GM21737 (cell line): ENCODE measurements around the gene PER3.
"Not testable (repeated sequence)": the region's sequence is repeated elsewhere in the genome, so short reads cannot be mapped to it uniquely, and the experiment has no call there.

Experiments used
- ATAC-seq: cut with Tn5 transposase; IDR thresholded peaks from one replicate; pipeline ENCODE4 v1.9.1; 2021; ENCODE audit warnings: mild to moderate bottlenecking, moderate library complexity; ENCODE audit not compliant: unreplicated experiment

The PER3 gene

DNA sequence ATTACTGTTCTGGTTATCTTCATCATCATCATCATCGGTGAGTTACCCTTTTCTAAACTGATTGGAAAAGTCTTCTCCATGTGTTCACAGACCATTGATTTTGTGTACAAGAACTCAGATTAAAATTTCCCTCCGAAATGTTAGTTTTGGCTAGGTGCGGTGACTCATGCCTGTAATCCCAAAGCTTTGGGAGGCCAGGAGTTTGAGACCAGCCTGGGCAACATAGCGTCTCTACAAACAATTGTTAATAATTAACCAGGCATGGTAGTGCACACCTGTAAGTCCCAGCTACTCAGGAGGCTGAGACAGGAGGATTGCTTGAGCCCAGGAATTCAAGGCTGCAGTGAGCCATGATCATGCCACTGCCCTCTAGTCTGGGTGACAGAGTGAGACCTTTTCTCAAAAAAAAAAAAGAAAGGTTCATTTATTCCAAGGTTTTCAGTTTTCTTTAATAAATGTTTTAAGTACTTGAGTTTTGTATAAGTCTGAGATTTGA lies 5.9 kb upstream of the PER3 start:
- no peak for ATAC-seq

- ATAC-seq, result no peak
These were observed 3.1 kb upstream of the PER3 start for GRCh38 chr1:7780976-7781375.

- ATAC-seq, result no peak
These were observed 2.6 kb upstream of the PER3 start for GRCh38 chr1:7781501-7781900.

GRCh38 chr1:7781923-7782495 lies 2.1 kb upstream of the PER3 start:
- ATAC-seq, result no peak

DNA sequence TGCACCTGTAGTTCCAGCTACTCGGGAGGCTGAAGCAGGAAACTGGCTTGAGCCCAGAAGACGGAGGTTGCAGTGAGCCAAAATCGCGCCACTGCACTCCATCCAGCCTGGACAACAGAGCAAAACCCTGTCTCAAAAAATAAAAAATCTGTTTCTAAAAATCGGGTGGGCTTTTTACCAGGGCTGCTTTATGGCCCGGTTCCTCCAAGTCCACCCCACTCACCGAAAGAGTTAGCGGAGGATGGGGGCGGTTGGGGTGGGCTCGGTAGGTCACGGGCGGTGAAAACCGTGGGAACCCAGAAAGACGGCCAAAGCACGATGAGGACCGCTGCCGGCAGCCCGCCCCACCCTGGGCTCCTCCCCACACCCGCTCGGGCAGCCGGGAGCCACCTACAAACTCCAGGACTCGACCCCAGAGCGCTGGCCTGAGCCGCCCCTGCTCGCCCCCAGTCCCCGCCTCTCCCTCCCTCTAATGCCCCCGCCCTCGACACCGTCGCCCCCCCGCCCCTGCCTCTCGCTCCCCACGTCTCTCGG lies 846 bp upstream of the PER3 start:
- no peak for ATAC-seq

- ATAC-seq, result no peak
These were observed 491 bp downstream of the PER3 start for GRCh38 chr1:7784492-7785071.

DNA sequence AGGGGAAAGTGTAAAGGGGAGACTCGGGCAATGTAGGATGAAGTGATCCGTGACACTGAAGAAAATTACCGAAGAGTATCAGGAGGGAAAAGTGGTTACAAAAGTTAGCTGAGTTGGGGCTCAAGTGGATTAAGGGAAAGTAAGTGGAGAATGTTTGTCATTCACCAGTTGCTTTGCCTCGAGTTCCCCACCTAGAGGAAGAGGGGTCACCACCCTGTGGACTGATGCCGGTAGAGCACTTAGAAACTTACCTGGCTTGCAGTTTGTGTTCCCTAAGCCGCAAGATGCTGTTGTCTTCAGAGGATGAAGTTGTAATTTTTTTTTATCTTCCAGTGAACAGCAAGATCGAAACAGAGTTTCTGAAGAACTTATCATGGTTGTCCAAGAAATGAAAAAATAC lies 1.0 kb downstream of the PER3 start:
- no peak for ATAC-seq

GRCh38 chr1:7786795-7787194 lies 2.7 kb downstream of the PER3 start:
- ATAC-seq, result no peak

- ATAC-seq, result no peak
These were observed 5.7 kb downstream of the PER3 start for GRCh38 chr1:7789828-7790227.

- not testable (repeated sequence) for ATAC-seq
These were observed 6.9 kb downstream of the PER3 start for GRCh38 chr1:7791027-7791426.

DNA sequence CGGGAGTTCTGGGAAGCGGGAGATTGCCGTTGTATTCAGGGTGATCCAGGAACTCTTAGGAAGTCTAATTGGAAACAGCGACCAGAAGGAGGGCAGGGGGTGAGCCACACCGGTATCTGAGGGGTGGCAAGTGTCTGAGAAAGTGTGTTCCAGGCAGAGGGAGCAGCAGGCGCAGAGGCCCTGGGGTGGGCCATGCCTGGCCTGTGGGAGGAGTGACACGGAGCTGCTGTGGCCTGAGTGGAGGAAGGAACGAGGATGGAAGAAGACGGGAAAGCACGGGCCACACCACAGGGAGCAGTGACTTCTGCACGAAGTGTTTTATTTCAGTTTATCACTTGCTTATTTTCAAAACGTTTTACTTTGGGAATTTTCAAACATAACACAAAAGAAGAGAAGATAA lies 11.3 kb downstream of the PER3 start:
- no peak for ATAC-seq

- ATAC-seq, result no peak
These were observed 21.4 kb downstream of the PER3 start for GRCh38 chr1:7805460-7805859.

DNA sequence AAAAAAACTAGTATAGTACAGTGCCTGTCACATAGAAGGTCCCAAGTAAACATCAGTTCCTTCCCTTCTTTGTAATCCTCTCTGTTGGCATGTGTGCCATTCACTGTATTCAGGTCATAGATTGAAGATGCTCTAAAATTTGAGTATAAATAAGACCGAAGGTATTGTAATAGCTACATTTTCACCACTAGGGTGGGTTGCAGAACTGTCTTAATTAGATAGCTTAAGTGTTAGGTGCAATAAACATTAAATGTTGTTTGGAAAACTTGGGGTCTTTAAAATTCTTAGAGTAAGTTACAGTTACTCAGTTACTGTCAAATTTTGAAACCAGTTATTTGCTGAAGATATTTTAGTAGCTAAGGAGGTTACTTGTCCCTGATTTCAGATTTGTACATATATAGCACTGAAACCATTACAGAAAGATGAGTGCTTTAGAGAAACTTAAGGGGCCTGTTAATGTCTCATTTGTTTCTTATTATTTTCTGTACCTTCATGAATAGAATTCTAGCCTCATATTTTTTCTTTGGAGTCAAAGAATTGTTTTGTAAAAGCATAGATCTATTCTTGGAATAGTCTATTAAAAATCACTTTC lies 24.3 kb downstream of the PER3 start:
- ATAC-seq, result no peak

- ATAC-seq, result no peak
These were observed 25.7 kb downstream of the PER3 start for GRCh38 chr1:7809742-7810141.

DNA sequence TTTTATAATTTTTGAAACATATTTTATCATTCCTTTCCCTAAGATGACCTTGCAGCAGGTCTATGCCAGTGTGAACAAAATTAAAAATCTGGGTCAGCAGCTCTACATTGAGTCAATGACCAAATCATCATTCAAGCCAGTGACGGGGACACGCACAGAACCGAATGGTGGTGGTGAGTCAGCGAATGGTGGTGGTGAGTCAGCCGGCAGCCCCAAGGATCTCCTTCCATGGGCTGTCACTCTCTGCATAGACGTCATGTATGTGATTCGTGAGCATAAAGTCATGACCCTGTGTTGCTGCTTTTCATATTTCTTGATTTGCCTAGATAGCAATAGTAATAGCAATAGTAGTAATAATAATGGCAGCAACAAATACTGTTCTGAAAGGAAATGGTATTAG lies 26.3 kb downstream of the PER3 start:
- no peak for ATAC-seq

DNA sequence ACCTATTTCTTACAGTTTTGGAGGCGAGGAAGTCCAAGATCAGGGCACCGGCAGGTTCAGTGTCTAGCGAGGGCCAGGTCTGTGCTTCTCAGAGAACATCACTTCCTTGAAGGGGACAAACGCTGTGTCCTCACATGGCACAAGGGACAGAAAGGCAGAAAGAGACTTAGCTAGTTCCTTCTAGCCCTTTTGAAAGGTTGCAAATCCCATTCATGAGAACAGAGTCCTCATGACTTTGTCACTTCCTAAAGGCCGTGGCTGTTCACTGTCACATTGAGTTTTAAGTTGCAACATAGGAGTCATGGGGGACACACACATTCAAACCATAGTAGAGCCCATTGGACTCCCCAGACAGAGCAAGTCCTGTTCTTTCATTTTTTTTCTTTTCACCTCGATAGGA lies 27.4 kb downstream of the PER3 start:
- ATAC-seq, result no peak

DNA sequence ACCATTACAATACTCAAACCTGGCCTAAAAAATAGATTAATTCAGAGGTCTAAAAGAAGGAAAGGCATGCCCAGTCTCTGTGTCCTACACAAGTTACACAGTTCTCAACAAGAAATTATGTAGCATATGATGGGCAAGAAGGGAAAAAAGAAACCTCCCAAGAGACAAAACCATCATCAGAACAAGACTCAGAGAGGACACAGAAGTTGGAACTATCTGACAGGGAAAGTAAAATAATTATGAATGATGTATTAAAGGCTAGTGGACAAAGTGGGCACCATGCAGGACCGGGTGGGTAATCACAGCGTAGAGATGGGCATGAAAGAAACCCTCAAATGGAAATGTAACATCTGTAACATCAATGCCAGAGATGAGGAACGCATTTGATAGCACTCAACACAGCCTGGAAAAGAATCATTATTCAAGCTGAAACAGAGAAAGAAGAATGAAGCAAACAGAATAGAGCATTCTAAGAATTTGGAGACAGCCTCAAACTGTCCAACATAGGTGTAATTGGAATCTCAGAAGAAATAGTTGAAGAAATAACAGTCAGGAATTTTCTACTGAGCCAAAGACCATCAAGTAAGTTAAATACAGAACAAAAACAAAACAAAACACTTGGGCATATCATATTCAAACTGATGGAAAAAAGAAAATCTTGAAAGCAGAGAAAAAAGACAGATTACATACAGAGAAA lies 29.7 kb downstream of the PER3 start:
- ATAC-seq, result no peak

DNA sequence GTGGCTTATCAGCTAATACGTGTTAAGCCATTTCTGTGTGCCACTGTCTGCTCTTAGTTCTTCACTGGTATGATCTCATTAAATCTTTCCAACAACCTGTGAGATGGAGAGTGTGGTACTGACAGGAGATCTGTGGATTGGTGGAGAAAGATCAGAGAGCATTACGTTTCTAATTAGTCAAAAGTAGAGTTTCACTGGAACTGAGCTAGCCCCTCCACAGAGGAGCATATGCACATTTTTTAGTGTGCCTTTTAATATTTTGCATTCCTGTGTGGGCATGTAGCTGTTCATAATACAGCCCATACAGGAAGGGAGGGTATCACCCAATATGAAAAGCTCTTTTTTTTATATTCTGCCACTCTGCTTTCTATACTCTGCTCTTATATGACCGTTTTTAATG lies 37.2 kb downstream of the PER3 start:
- no peak for ATAC-seq

- no peak for ATAC-seq
These were observed 40.6 kb downstream of the PER3 start for GRCh38 chr1:7824701-7825100.

GRCh38 chr1:7826363-7826762 lies 42.3 kb downstream of the PER3 start:
- no peak for ATAC-seq

DNA sequence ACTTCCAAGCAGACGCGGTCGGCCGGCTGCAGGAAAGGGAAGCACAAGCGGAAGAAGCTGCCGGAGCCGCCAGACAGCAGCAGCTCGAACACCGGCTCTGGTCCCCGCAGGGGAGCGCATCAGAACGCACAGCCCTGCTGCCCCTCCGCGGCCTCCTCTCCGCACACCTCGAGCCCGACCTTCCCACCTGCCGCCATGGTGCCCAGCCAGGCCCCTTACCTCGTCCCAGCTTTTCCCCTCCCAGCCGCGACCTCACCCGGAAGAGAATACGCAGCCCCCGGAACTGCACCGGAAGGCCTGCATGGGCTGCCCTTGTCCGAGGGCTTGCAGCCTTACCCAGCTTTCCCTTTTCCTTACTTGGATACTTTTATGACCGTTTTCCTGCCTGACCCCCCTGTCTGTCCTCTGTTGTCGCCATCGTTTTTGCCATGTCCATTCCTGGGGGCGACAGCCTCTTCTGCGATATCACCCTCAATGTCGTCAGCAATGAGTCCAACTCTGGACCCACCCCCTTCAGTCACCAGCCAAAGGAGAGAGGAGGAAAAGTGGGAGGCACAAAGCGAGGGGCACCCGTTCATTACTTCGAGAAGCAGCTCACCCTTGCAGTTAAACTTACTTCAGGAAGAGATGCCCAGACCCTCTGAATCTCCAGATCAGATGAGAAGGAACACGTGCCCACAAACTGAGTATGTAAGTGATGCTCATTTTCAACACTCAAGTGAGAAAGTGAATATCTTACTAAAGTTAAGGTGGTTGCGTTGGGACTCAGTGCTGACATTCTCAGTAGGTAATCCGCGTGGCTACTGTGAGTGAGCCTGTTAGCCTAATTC lies 43.2 kb downstream of the PER3 start:
- ATAC-seq, result no peak
